H54 (cell line): ENCODE measurements around the gene ARHGDIB.

Experiments
- DNase-seq: peaks from one replicate; pipeline ENCODE4 v3.0.0; 2011; ENCODE audit warnings: low spot score, mixed read lengths; ENCODE audit not compliant: insufficient read length
- FAIRE-seq: peaks from 3 replicates; lab custom pipeline; 2011; peaks lifted over from hg19 to GRCh38; lab: Jason Lieb, UNC
- POLR2A ChIP-seq: IDR thresholded peaks from 2 replicates; pipeline ENCODE4 v1.6.1; 2011; ENCODE audit warnings: low read depth, mild to moderate bottlenecking, low read length

The ARHGDIB gene

DNA sequence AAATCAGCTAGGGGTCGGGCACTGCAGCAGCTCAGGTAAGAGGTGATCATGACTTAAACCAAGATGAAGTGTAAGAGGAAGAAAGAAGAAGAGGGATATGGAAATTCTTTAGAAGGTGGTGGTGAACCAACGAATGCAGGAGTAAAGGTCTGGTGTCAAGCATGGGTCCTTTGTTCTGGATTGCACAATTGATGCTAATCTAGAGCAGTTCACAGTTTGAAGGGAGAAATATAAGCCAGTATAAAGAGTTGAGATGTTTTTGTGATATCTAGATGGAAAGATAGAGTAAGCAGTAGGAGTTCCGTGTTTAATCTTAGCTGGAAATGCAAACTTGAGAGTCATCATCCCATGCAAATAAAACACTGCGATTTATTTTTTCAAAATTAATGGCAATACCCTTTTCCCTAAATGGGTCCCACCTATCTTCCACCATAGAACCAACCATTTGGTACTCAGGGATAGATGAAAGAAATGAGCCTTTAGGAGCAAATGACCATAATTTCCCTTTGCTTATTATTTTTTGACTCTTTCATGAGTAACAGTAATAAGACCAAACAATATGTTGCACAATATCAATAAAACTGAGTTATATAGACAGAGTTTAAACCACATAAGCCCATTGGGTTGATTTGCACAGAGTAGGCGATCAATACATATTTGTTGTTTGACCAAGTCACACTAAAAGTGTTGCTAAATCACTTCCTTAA is 60.7 kb downstream of the ARHGDIB start:
- FAIRE-seq = no peak
- DNase-seq = no peak
- no peak for TF ChIP-seq POLR2A

DNA sequence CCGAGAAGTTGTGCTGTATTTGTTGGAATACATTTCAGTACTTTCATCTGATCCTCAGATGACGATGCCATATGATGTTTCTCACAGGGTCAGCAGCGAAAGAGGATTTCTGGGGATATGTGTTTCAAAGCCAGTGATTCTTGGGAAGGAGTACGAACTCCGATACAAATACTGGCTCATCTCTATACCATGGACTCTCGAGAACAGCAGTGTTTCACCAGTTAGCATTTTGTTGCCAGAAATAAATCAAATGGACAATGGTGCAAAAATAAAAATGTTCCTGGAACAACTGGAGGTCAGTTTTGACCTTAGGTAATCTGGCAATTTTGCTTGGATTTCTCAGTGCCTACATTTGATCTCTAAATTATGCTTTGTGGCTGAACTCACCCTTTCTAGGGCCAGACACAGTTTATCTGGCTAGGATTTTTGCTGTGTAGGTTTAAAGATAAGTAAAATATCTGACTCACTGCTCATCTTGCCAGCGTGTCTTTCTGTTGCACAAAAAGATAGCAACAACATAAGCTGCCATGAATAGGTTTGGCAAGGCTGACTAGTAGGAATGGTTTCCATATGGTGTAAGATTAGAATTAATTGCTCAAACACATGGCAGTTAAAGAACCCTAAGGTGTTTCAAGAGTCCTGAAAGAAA is 64.8 kb downstream of the ARHGDIB start:
- no peak for FAIRE-seq
- no peak for DNase-seq
- TF ChIP-seq POLR2A = no peak

DNA sequence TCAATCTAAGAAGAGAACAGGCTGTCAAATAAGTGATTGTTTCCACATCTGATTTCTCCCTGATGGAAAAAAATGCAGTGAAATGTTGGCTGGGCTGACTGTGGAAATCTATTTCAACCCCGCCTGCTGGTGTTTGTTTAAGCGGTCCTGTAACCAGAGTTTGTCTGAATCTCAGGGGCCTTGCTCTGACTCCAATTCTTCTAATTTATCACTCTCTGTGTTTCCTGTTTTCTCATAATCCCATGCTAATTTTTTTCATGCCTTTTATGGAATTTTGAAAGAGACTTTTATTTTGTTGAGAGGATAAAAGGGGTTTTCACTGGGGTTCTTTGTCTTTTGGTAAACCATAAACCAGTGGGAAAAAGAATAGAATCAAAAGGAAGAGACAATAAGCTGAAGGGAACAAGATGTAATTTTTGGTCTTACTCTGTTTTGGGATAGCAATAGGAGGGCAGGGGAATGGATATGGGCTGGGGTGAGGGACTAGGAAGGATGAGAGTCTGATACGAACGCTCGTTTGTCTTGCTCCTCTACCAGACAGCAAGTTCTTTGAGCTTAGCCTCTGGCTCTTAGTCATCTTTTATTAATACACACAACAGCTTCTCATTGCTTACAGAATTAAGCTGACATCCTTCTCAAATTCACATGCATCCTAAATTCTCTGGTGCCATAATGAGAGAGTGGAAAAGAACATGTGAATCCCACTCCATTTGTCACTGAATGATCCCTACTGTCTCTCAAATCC is 67.7 kb downstream of the ARHGDIB start:
- no peak for DNase-seq
- FAIRE-seq = no peak

DNA sequence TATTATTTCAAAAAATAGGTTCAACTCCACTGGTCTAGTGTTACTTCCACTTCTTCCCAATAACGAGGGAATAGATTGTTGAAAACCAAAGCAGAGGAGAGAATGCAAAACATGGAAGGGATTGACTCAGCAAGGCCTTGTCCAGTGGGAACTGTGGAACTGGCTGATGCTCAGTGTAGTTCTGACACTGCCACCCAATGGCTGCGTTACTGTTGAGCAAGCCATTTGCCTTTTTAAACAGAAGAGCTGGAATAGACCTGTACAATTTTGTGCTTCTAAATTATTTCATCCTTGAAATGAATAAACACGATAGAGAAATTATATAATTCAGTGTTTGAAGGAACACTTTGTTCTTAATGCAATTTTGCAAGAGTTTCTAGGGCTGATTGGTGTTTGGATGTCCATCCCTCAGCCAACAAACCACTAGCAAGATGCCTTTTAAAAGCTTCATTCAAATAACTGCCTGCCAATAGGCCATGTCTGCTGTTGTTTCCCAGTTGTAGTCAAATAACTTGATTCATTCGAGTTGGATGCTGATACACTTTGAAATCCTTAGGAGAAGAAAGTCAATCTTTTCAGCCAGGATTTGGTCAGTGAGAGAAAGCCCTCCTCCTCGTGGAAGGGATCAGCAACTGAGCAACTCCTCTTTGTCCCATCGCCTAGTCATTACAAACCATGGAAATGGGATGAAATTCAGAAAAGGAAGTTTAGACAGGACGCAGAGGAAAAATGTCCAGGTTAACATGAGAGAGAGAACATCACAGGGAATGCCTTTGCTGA is 68.5 kb downstream of the ARHGDIB start:
- no peak for DNase-seq
- FAIRE-seq = no peak
- TF ChIP-seq POLR2A = no peak

More for the DNA sequence above, 67.7 kb downstream of the ARHGDIB start:
- no peak for TF ChIP-seq POLR2A
